ACHN (cell line): Measurements from ENCODE around the gene CGB1.
"Not testable (repeated sequence)": the region's sequence is repeated elsewhere in the genome, so short reads cannot be mapped to it uniquely, and the experiment has no call there.

Experiments used
- DNase-seq: peaks from one replicate; pipeline ENCODE4 v3.0.0-alpha.2; 2015
- in situ Hi-C: cut with HindIII; loops from 2 replicates; pipeline ENCODE4 v1.10.0; 2017; ENCODE audit warnings: low sequenced_read_pairs, low pct_ligation_motif_present, low pct_unique_long_range_greater_than_20kb

Gene CGB1

DNA sequence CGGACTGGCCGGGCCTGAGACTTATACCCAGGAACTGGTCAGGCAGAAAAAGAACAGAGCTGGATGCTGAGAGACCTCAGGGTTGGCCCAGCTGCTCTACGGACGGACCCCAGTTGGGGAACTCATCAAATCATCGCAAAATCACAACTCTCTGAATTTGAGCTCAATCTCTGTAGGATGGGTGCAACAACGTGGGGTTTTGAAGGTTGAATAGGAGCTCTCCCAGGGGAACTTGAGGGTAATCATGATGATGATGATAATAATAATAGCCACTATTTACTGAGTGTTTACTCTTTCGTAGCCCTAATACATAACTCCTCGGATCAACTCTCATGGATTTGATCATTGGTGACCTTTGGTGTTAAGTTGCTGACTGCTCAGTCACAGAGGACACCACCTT lies 6.4 kb downstream of the CGB1 start:
- DNase-seq, in situ Hi-C loops: not testable (repeated sequence)

DNA sequence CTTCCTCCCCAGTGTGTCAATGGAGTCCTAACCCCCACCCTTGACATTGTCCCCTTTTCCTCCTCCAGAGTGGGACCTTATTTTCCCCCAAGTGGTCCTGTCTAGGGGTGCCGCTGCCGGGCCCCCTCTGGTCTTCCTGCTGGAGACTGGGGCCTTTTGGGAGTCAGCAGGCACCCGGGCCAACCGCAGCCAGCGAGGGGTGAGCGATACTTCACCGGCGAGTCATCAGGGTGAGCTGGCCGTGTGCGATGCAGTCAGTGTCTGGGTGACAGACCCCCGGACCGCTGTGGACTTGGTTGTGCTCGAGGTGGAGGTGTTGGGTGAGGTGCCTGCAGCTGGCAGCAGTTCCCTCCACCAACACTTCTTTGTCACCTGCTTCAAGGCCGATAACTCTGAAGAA lies 6.9 kb downstream of the CGB1 start:
- DNase-seq: peak; percentile 14
- in situ Hi-C loops: not testable (repeated sequence)

GRCh38 chr19:49028686-49029085 lies 8.0 kb downstream of the CGB1 start:
- DNase-seq, in situ Hi-C loops: not testable (repeated sequence)

GRCh38 chr19:49025599-49025998 lies 11.1 kb downstream of the CGB1 start:
- DNase-seq, in situ Hi-C loops: not testable (repeated sequence)

DNA sequence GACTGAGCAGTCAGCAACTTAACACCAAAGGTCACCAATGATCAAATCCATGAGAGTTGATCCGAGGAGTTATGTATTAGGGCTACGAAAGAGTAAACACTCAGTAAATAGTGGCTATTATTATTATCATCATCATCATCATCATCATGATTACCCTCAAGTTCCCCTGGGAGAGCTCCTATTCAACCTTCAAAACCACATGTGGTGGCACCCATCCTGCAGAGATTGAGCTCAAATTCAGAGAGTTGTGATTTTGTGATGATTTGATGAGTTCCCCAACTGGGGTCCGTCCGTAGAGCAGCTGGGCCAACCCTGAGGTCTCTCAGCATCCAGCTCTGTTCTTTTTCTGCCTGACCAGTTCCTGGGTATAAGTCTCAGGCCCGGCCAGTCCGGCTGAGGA lies 11.6 kb downstream of the CGB1 start:
- DNase-seq, in situ Hi-C loops: not testable (repeated sequence)

DNA sequence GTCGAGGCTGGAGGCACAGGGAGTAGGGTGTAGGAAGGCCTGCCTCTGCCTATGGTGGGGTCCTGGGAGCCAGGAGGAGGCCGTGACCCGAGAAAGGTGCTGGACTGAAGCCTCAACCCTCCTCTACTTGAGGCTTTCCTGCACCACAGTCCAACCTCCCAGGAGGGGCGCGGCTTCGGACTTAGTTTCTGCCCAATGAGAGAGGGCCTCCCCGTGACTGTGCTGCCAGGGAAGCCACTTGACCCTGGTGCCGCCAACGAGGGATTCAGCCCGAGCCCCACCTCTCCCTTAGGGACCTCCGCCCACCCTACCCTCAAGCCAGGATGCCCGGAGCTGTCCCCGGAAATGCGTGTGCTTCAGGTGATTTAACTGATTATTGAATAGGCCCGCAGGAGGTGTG lies 12.5 kb downstream of the CGB1 start, which contains the start of gene CGB3:
Gene CGB3, minus strand, starts transcription at position 101 of the 400 bp plus-strand sequence. CDS start 362 bp downstream, outside the sequence.
- DNase-seq, in situ Hi-C loops: not testable (repeated sequence)

DNA sequence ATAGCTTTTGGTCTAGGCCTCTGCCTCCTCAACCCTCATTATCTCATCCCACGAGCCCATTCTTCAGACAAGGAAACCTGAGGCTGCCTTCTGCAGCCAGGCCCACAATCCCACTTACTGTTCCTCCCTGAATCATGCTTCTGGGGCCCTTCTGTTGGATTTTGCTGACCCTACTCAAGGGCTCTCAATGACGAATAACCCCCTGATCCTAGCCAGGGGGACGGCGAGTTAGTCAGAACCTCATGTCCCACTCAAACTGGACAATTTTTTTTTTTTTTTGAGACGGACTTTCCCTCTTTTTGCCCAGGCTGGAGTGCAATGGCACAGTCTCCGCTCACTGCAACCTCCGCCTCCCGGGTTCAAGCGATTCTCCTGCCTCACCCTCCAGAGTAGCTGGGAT lies 14.6 kb downstream of the CGB1 start:
- in situ Hi-C loops: no loop called here

DNA sequence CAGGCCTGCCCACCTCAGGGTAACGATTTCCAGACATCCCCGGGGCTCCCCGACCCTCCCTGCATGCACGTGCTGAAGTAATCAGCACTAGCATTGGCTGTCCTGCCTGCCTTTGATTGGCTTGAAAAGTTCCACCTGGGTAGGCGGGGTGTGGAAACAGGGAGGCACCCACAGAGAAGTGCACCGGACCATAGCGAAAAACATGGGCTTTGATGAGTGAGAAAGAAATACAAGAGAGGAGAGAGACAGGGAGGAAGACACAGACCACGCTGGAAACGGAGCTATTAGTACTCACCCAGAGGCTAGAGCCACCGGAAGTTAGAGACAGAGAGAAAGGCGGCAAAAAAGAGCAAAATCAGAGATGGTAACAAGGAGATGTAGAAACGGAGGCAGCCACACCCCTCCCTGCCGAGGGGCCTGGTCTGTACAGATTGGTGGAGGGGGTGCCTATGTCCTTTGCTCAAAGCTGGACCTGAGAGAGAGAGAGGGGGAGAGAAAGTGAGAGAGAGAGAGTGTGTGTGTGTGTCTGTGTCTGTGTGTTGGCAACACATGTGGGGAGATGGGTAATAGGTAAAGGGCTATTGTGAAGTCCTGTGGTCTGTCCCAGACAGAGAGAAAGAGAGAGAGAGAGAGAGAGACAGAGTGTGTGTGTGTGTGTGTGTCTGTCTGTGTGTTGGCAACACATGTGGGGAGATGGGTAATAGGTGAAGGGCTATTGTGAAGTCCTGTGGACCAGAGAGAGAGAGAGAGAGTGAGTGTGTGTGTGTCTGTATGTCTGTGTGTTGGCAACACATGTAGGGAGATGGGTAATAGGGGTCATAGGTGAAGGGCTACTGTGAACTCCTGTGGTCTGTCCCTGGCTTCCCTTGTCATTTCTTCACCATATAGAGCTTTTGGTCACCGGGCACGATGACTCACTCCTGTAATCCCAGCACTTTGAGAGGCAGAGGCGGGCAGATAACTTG lies 15.5 kb downstream of the CGB1 start:
- in situ Hi-C loops: no loop called here
- DNase-seq: peak; percentile 18

More for the DNA sequence above, 14.6 kb downstream of the CGB1 start:
- DNase-seq: no peak

- in situ Hi-C loops: no loop called here
- no peak for DNase-seq
Observed at GRCh38 chr19:49020342-49020741, 16.4 kb downstream of the CGB1 start.

DNA sequence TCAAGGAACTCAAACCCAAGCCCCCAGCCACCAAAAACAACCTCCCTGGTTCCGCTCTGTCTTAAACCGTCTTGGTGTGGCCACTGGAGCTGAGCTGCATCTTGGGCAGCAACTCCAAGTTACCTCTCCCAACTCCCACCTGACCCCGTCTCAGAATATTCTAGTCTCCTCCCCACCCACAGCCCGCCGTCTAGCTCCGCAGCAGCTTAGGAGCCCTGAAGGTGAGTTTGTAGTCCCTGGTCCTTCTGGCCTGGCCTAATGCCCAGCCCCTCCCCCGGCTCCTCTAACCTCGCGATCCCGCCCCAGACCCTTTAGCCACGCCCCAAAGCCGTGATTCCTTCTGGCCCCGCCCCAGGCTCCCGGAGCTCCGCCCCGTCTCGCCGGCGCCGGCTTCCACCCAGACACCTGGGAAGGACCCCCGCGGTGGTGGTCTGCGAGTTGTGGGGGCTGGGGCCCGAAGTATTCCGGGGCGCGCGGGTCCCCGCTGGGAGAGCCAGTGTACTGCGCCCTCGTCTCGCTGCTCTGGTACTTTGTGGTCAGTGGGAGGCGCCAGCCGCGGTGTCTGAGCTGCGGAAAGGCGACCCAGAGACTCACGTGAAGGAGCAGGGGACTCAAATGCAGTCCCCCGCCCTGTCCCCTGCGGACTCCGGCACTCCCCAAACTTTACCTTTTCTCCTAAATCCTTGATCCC lies 17.3 kb downstream of the CGB1 start:
- DNase-seq: peak; percentile 77
- in situ Hi-C loops: no loop called here

GRCh38 chr19:49018388-49019241 lies 18.1 kb downstream of the CGB1 start:
- DNase-seq: peak; percentile 16
- in situ Hi-C loops: not testable (repeated sequence)

- DNase-seq: peak; percentile 63
- in situ Hi-C loops: no loop called here
Observed at GRCh38 chr19:49017666-49018351, 18.9 kb downstream of the CGB1 start.

GRCh38 chr19:49017041-49017665 lies 19.5 kb downstream of the CGB1 start, which contains the start of gene LHB:
TSS of gene LHB (minus strand) at chr19:49017091. CDS start at chr19:49017081, 10 bp downstream.
- in situ Hi-C loops: no loop called here
- no peak for DNase-seq

DNA sequence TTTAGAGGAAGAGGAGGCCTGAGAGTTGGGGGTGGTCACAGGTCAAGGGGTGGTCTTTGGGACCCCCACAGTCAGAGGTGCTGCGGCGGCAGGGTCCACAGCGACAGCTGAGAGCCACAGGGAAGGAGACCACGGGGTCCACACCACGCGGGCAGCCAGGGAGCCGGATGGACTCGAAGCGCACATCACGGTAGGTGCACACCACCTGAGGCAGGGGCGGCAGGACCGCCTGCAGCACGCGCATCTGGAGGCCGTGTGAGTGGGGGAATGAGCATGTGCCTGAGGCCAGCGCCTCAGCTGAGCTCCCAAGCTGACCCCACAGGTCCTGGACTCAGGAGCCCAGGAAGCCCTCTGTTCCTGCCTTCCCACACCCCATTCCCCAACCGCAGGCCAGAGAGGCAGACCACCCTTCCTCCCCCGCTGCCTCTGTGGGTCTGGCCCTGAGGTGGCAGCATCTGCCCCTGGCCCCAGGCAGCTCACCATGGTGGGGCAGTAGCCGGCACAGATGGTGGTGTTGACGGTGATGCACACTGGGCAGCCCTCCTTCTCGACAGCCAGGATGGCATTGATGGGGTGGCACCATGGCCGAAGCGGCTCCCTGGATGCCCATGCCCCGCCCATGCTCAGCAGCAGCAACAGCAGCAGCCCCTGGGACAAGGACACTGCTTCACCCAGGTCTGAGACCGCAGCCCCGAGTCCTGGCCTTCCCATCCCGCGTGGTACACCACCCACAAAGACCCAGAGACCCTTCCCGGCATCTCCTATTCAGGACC lies 20.4 kb downstream of the CGB1 start:
- DNase-seq: no peak
- in situ Hi-C loops: no loop called here

DNA sequence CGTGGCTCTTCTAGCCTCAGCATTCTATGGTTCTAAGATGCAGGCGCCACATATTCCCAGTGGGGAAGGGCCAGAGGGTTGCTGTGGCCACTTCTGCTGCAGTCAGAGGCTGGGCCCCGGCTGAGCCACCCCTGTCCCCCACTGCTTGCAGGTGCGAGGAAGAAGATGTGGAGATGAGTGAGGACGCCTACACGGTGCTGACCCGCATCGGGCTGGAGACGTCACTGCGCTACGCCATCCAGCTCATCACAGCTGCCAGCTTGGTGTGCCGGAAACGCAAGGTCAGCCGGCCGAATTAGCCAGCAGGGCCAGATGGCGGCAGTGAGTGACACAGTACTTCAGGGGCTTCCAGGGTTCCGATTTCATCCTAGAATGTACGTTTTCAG lies 21.8 kb downstream of the CGB1 start:
- DNase-seq: no peak
- in situ Hi-C loops: no loop called here

- in situ Hi-C loops: no loop called here
- DNase-seq: no peak
Observed at GRCh38 chr19:49014123-49014869, 22.4 kb downstream of the CGB1 start.
